ENCODE results near the gene KCNA10.

DNA sequence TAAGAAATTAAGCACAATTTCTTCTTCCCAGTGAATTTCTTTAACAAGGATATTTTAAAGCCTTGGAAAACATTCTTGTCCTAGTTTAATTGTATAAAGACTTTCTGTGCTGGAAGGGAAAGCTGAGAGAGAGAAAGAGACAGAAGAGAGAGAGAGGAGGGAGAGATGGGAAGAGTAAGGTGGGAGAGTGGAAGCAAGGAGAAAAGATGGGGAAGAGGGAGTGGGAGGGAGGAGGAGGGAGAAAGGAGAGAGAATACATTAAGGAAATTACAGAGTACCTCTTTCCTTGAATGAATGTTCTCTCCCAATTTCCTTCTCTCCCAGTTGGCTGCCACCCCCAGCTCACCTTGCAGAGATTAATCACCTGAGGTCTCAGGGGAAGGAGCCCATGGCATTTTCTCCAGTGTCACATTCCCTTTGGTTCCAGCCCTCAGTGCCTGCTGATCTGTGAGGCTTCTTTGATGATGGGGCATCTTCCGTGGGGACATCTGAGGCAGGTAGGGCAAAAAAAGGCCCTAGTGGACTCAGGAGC is 32.4 kb upstream of the KCNA10 start:
- TF ChIP-seq, protein P1, sequence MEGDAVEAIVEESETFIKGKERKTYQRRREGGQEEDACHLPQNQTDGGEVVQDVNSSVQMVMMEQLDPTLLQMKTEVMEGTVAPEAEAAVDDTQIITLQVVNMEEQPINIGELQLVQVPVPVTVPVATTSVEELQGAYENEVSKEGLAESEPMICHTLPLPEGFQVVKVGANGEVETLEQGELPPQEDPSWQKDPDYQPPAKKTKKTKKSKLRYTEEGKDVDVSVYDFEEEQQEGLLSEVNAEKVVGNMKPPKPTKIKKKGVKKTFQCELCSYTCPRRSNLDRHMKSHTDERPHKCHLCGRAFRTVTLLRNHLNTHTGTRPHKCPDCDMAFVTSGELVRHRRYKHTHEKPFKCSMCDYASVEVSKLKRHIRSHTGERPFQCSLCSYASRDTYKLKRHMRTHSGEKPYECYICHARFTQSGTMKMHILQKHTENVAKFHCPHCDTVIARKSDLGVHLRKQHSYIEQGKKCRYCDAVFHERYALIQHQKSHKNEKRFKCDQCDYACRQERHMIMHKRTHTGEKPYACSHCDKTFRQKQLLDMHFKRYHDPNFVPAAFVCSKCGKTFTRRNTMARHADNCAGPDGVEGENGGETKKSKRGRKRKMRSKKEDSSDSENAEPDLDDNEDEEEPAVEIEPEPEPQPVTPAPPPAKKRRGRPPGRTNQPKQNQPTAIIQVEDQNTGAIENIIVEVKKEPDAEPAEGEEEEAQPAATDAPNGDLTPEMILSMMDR (tag by site-specific recombination; IDR thresholded peaks at IDR 0.05), result no peak
- TF ChIP-seq FEZF1 (tag by site-specific recombination; IDR thresholded peaks at IDR 0.05) (no peak), REST (tag by site-specific recombination; IDR thresholded peaks at IDR 0.05) (no peak), ZNF221 (tag by site-specific recombination; IDR thresholded peaks at IDR 0.05; ENCODE audit: borderline replicate concordance) (no peak)
